ENCODE measurements around the gene PATL1. TPM values are rescaled to one million over a fixed set of nuclear protein-coding genes. Genes with fewer than 3 reads are reported as not detected.

Gene PATL1
- total RNA-seq, 1 donor from 2014 or later = 15.3 TPM

GRCh38 chr11:59673291-59673690 lies 4.5 kb upstream of the PATL1 start:
- Histone ChIP-seq H3F3A (ENCODE audit: low read depth) (peaks cover 20% of the 10 kb centered on the region), H3K27me3 (no peaks in the 10 kb centered on the region), H3K4me1 (no peaks in the 10 kb centered on the region), H3K9me3 (ENCODE audit: low read depth) (no peaks in the 10 kb centered on the region), H3K27ac (no peak overlapping the region), H3K36me3 (no peaks in the 10 kb centered on the region), H3K9ac (no peak overlapping the region), H3K4me2 (no peak overlapping the region), H3K79me2 (ENCODE audit: low read depth) (peaks cover 2% of the 10 kb centered on the region), H2AFZ (replicated peaks) (no peak overlapping the region), H4K20me1 (ENCODE audit: low read depth) (no peaks in the 10 kb centered on the region), H3K4me3 (no peak overlapping the region)
- peaks cover 7% of the 10 kb centered on the region for H3K4me1 Mint-ChIP-seq
- H3K27ac Mint-ChIP-seq = no peak overlapping the region
- peaks cover 2% of the 10 kb centered on the region for H3K27me3 Mint-ChIP-seq (ENCODE audit: insufficient read depth, low read depth)
- TF ChIP-seq CTCF (IDR thresholded peaks at IDR 0.05) (no peak), EZH2phosphoT487 (IDR thresholded peaks at IDR 0.05) (no peak), EZH2 (IDR thresholded peaks at IDR 0.05) (no peak)
- peaks cover 2% of the 10 kb centered on the region for H3K36me3 Mint-ChIP-seq
- no peak for DNase-seq (ENCODE audit: low spot score)
- H3K4me3 Mint-ChIP-seq = no peak overlapping the region
- H3K9me3 Mint-ChIP-seq = no peaks in the 10 kb centered on the region

GRCh38 chr11:59671471-59671870 lies 2.6 kb upstream of the PATL1 start:
- peaks cover 5% of the 10 kb centered on the region for H3K36me3 Mint-ChIP-seq
- peak overlapping the region; percentile 58 for H3K4me3 Mint-ChIP-seq
- no peaks in the 10 kb centered on the region for H3K27me3 ChIP-seq
- no peaks in the 10 kb centered on the region for H3K9me3 Mint-ChIP-seq
- peaks cover 16% of the 10 kb centered on the region for H3K4me1 Mint-ChIP-seq
- peaks cover 14% of the 10 kb centered on the region for H4K20me1 ChIP-seq (ENCODE audit: low read depth)
- peaks cover 2% of the 10 kb centered on the region for H3K27me3 Mint-ChIP-seq (ENCODE audit: insufficient read depth, low read depth)
- H3K4me1 ChIP-seq = no peaks in the 10 kb centered on the region
- H3K4me2 ChIP-seq = no peak overlapping the region
- no peak for TF ChIP-seq EZH2phosphoT487 (IDR thresholded peaks at IDR 0.05)
- TF ChIP-seq EZH2 (IDR thresholded peaks at IDR 0.05) = no peak
- TF ChIP-seq CTCF (IDR thresholded peaks at IDR 0.05) = no peak
- H3K36me3 ChIP-seq = peaks cover under 1% of the 10 kb centered on the region
- no peak overlapping the region for H3K9ac ChIP-seq
- H3K9me3 ChIP-seq (ENCODE audit: low read depth) = no peaks in the 10 kb centered on the region
- H3F3A ChIP-seq (ENCODE audit: low read depth) = peaks cover 25% of the 10 kb centered on the region
- no peak overlapping the region for H2AFZ ChIP-seq (replicated peaks)
- peaks cover 20% of the 10 kb centered on the region for H3K79me2 ChIP-seq (ENCODE audit: low read depth)
- no peak overlapping the region for H3K4me3 ChIP-seq
- H3K27ac ChIP-seq = no peak overlapping the region
- H3K27ac Mint-ChIP-seq = no peak overlapping the region
- no peak for DNase-seq (ENCODE audit: low spot score)

- no peak for DNase-seq (ENCODE audit: low spot score)
- H3K27me3 Mint-ChIP-seq (ENCODE audit: insufficient read depth, low read depth) = peaks cover 2% of the 10 kb centered on the region
Observed at GRCh38 chr11:59669611-59670009, 773 bp upstream of the PATL1 start.

More at GRCh38 chr11:59669611-59670009, 773 bp upstream of the PATL1 start:
- TF ChIP-seq EZH2 (IDR thresholded peaks at IDR 0.05) (no peak), CTCF (IDR thresholded peaks at IDR 0.05) (no peak), EZH2phosphoT487 (IDR thresholded peaks at IDR 0.05) (no peak)
- H3K9ac ChIP-seq = peak overlapping the region; percentile 43
- no peaks in the 10 kb centered on the region for H3K9me3 Mint-ChIP-seq
- peaks cover 25% of the 10 kb centered on the region for H3F3A ChIP-seq (ENCODE audit: low read depth)
- peak overlapping the region; percentile 93 for H3K4me3 ChIP-seq
- peaks cover 5% of the 10 kb centered on the region for H3K36me3 ChIP-seq
- H3K4me1 ChIP-seq = no peaks in the 10 kb centered on the region
- no peaks in the 10 kb centered on the region for H3K27me3 ChIP-seq
- peak overlapping the region; percentile 96 for H3K27ac Mint-ChIP-seq
- peaks cover 8% of the 10 kb centered on the region for H3K36me3 Mint-ChIP-seq
- H3K4me1 Mint-ChIP-seq = peaks cover 16% of the 10 kb centered on the region
- H3K4me2 ChIP-seq = peak overlapping the region; percentile 74
- H2AFZ ChIP-seq (replicated peaks) = peak overlapping the region; percentile 60
- peaks cover 14% of the 10 kb centered on the region for H4K20me1 ChIP-seq (ENCODE audit: low read depth)
- H3K9me3 ChIP-seq (ENCODE audit: low read depth) = no peaks in the 10 kb centered on the region
- H3K79me2 ChIP-seq (ENCODE audit: low read depth) = peaks cover 26% of the 10 kb centered on the region
- H3K4me3 Mint-ChIP-seq = peak overlapping the region; percentile 94
- H3K27ac ChIP-seq = peak overlapping the region; percentile 98
